Kidney glomerular epithelial cell (primary cell): ENCODE results near the gene MMP23B.
"Not testable (repeated sequence)": the region's sequence is repeated elsewhere in the genome, so short reads cannot be mapped to it uniquely, and the experiment has no call there.

Source experiments
- DNase-seq: peaks from one replicate; lab custom pipeline; 2025; lab: John Stamatoyannopoulos, UW

The MMP23B gene

GRCh38 chr1:1630965-1631781 lies 800 bp upstream of the MMP23B start:
- no peak for DNase-seq

- DNase-seq = not testable (repeated sequence)
Measured at GRCh38 chr1:1633409-1633808, 1.4 kb downstream of the MMP23B start.

GRCh38 chr1:1634613-1635012 lies 2.6 kb downstream of the MMP23B start:
- not testable (repeated sequence) for DNase-seq

DNA sequence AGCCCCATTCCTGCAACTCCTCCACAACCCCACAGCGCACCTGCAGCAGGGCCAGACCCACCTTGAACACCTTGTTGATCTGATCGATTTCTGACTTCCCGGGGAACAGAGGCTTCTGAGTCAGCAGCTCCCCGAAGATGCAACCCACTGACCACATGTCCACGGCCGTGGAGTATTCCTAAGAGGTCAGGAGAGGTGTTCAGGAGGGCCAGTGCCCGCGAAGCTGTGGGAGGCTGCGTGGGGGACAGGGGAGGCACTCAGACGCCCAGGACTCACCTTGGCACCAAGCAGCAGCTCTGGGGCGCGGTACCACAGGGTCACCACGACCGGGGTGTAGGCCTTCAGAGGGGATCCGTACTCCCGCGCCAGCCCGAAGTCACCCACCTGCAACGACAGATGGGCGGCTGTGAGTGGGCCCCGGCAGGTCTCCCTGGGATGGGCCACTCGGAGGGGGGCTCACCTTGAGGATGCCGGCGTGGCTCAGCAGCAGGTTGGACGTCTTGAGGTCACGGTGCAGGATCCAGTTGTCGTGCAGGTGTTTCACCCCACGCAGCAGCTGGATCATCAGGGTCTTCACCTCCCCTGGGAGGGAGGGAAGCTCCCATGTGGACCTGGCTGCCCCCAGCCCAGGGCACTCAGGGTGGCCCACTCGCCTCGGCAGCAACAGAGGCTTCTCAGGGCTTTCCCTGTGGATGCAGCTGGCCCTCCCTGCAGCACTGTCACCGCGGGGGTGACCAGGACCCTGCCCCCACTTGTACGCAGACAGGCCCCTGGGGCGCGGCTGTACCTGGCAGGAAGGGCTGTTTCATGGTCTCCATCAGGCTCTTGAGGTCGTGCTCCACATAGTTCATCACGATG lies 4.9 kb downstream of the MMP23B start:
- DNase-seq = not testable (repeated sequence)

DNA sequence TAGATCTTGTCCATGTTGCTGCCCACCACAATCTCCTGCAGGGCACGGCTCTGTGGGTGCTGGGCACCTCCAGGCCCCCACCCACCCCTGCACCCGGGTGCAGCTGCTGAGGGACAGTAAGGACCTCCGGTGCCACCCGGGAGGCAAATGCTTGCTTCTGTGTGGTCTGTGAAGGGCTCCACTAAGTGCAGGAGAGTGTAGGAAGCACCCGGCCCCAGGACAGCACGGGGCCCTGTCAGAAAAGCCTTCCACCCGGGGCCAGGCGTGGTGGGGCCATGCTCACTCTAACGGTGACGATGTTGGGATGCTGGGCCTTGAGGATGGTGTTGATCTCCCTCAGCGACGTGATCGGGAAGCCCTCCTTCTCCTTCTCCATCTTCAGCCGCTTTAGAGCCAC lies 5.5 kb downstream of the MMP23B start:
- DNase-seq = not testable (repeated sequence)

GRCh38 chr1:1638528-1638927 lies 6.6 kb downstream of the MMP23B start:
- not testable (repeated sequence) for DNase-seq

- DNase-seq = not testable (repeated sequence)
Measured at GRCh38 chr1:1639368-1639767, 7.4 kb downstream of the MMP23B start.

DNA sequence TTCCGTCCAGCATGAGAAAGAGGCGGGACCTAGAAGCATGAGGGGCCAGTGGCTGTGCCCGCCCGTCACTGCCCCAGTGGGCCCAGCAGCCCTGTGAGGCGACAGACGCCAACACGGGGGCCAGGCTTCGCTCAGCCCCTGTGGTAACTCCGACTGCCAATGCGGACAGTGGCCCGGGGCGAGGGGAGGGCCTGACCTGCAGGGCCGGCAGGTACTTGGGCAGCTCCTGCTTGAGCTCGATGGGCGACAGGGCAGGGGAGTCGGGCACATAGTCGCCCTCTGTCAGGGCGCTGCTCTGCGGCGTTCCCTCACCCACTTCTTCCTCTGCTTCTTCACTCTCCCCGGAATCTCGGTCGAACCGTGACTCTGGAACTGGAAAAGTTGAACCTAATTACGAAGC lies 8.1 kb downstream of the MMP23B start:
- DNase-seq = not testable (repeated sequence)

DNA sequence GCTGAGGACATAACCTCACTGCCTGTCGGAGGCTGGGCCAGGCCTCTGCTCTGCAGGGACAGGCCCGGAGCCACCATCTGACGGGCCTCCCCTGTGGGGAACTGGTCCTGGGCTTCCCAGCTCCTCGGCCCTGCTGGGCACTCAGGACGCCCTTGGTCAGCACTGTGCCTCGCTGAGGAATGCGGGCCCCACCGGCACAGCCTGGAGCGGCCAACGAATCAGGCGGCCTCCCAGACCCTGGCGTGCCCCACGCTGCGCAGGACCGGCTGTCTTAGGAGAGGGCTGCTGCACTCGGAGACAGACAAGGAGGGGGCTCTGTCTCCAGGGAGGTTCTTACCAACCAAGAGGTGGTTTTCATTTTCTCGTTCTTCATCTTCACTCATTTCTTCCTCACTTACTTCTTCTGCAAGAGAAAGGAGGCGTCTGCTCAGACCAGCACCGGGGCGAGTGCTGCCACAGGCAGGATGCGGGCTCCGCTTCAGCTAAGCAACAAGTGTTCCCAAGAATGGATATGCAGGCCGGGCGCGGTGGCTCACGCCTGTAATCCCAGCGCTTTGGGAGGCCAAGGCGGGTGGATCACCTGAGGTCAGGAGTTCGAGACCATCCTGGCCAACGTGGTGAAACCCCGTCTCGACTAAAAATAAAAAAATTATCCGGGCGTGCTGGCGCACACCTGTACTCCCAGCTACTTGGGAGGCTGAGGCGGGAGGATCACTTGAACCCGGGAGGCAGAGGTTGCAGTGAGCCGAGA lies 8.9 kb downstream of the MMP23B start:
- DNase-seq = not testable (repeated sequence)

DNA sequence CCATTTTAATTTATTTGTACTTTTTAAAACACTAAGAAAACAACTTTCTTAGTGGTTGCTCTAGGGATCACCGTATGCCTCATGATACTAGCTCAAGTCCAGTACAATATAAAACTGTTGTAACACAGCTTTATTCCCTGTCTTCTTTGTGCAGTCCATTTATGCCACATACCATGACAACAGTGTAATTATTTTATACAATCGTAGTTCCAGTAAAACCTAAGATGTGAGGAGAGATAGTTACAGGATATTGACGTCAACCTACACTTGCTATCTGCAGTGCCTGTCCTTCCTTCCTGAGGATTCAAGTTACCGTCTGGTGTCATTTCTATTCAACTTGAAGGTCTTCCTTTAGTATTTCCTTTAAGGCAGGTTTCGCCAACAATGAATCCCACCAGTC lies 14.4 kb downstream of the MMP23B start:
- DNase-seq = not testable (repeated sequence)

DNA sequence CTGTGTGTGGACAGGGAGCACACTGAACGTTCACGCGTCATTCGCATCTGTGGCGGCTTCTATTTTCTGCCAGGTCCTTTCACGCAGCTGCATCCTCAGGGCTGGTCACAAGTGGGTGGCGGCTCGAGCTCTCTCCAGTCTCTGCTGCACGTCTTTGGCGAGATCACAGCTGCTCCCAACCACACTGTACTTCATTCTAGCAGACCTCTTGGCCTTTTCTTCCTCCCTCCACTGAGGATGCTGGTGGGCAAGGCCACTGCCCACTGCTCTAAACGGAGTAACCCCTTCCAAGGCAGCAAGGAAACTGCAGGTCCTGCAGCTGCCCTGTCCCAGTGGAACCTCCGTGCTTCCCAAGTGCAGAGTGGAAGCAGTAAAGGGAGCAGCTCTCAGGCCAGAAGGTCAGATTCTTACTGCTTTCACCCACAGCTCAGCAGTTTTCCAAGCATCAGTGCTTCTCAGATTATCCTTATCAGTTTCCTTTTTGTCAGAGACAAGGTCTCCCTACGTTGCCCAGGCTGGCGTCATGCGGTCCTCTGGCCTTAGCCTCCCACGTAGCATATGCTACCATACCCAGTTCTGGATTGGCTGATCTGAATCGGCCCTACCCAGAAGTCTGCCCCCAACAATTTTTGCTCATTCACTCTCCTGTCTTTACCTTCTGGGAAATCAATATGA lies 15.7 kb downstream of the MMP23B start:
- not testable (repeated sequence) for DNase-seq

DNA sequence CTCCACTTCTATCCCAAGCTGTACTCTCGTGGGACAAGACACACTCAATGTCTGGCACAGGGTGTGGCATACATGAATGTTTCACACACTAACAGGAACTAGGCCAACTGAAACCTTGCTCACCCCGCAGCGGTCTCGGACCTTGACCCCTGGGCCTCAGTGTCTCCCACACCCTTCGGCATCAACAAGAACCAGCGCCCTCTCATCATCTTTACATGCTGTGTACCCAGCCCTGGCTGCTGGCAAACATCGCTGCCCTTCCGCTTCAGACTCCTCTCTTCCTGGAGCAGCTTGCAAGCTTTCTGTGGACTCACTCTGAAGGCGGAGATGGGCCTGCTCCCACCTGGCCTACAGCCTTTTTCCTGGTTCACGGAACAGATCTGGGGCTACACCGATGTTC lies 16.3 kb downstream of the MMP23B start:
- DNase-seq = not testable (repeated sequence)

- DNase-seq = peak; percentile 86
Measured at GRCh38 chr1:1658583-1659549, 26.9 kb downstream of the MMP23B start, which contains the start of gene CDK11B. Gene CDK11B (minus strand): TSS chr1:1659004. CDS start chr1:1657485, 1,519 bp downstream.

- DNase-seq = not testable (repeated sequence)
Measured at GRCh38 chr1:1662392-1662791, 30.4 kb downstream of the MMP23B start.

- not testable (repeated sequence) for DNase-seq
Measured at GRCh38 chr1:1662830-1663560, 31.0 kb downstream of the MMP23B start.

DNA sequence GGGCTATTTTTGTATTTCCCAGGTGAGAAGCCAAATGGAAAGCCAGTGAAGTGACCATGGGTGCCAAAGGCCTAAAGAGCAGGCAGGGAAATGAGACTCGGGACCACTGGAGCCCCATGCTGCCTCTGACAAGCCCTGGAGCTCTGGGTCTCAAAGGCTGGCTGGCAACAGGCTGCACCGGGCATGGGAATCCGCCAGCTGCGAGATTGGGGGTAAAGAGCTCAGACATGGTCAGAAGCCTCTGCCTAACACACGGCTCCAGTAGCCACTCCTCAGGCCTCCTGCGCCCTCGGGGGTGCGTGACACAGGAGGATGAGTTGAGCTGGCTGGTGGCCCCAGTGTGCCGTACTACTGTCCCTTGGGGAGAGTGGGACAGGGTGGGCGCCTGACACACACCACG lies 32.3 kb downstream of the MMP23B start:
- DNase-seq = not testable (repeated sequence)

DNA sequence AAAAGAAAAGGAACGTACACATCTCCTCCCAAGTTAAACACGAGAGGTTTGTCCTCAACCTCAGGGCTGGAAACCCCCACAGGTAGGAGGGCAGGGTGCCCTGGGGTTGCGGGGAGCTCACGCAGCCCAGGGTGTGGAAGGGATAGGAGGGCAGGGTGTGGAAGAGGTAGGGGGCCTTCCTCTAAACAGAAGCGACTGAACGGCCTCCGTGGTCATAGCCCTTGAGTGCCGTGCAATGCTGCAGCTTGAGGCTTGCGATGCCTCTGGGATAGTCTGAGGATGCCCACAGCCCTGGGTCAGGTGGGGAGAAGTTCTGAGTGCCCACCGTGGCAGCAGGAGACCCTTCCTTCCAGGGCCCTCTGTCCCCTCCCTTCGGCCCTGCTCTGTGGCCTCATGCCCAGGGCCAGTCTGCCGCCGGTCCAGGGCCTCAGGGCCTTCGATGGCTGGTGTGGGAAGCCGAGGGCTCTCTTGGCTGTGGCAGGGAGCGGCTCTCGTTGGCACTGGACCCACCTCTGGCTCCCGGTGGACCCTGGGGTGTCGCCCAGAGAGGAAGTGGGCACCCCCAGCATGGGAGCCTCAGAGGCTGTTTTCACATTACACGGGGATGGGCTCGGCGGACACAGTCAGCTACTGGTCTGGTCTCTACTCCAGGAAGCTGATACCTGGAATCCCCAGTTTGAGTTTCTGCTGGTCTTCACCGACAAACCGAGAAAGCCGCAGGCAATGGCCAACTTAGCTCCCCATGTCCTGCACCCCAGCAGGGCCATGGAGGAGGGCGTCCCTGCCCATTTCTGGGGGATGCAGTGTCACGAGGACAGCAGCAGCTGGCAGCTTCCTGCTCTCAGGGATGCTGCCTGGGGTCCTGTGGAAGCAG lies 33.2 kb downstream of the MMP23B start:
- DNase-seq = no peak

GRCh38 chr1:1665815-1666251 lies 33.9 kb downstream of the MMP23B start:
- no peak for DNase-seq
